ENCODE results near the gene TNFSF8.

Gene TNFSF8

DNA sequence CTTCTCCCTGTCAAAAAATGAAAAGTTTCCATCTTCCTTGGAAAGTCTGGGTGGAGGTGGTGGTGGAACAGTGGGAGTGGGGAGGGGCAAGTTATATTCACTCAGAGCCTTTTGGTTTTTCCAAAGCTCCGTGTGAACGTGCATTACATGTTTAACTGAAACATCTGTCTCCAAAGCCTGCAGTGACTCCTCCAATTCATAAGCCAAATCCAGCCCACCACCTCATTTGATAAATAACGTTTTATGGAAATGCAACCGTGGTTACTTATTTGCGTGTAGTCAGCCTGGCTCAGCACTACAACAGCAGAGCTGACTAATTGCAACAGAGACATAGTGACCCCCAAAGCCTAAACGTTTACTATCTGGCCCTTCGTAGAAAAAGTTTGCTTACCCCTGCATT, 13.9 kb downstream of the TNFSF8 start:
- Histone ChIP-seq H3K27ac (no peak overlapping the region), H3K36me3 (replicated peaks) (no peaks in the 10 kb centered on the region), H3K4me3 (ENCODE audit: low read depth, low read length) (no peak overlapping the region), H3K27me3 (replicated peaks) (no peaks in the 10 kb centered on the region)
- DNase-seq, result no peak
- in situ Hi-C loops (cut with HindIII; ENCODE audit: low pct_ligation_motif_present, low sequenced_read_pairs), result loop anchor here (25.0 kb wide), 1 partner anchor 179 kb away; no protein-coding TSS in a partner anchor
- TF ChIP-seq, protein P1, sequence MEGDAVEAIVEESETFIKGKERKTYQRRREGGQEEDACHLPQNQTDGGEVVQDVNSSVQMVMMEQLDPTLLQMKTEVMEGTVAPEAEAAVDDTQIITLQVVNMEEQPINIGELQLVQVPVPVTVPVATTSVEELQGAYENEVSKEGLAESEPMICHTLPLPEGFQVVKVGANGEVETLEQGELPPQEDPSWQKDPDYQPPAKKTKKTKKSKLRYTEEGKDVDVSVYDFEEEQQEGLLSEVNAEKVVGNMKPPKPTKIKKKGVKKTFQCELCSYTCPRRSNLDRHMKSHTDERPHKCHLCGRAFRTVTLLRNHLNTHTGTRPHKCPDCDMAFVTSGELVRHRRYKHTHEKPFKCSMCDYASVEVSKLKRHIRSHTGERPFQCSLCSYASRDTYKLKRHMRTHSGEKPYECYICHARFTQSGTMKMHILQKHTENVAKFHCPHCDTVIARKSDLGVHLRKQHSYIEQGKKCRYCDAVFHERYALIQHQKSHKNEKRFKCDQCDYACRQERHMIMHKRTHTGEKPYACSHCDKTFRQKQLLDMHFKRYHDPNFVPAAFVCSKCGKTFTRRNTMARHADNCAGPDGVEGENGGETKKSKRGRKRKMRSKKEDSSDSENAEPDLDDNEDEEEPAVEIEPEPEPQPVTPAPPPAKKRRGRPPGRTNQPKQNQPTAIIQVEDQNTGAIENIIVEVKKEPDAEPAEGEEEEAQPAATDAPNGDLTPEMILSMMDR (IDR thresholded peaks at IDR 0.05; ENCODE audit: low read depth, low read length, missing control alignments), result no peak

DNA sequence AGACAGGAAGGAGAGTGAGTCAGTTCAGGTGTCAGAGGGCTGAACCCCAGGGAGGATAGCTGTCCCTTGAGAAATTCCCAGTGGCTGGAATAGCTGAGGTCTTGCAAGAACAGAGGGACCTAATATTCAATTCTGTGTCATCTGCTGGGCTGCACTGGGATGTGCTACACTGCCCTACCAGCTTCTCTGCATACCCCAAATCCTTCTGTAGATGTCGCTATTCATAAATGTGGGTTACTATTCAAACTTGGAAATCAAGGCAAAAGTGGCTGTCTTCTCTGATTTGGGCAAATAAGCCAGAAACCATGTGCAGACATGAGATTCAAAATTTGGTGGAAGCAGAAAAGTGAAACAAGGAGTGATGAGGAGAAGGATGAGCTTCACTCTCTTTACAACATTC, 16.3 kb downstream of the TNFSF8 start:
- no peaks in the 10 kb centered on the region for H3K36me3 ChIP-seq (replicated peaks)
- H3K27ac ChIP-seq, result no peak overlapping the region
- DNase-seq, result no peak
- no peak overlapping the region for H3K4me3 ChIP-seq (ENCODE audit: low read depth, low read length)
- H3K27me3 ChIP-seq (replicated peaks), result no peaks in the 10 kb centered on the region
- in situ Hi-C loops (cut with HindIII; ENCODE audit: low pct_ligation_motif_present, low sequenced_read_pairs), result loop anchor here (25.0 kb wide), 1 partner anchor 177 kb away; no protein-coding TSS in a partner anchor
- TF ChIP-seq, protein P1 (IDR thresholded peaks at IDR 0.05; ENCODE audit: low read depth, low read length, missing control alignments), result peak; percentile 59

DNA sequence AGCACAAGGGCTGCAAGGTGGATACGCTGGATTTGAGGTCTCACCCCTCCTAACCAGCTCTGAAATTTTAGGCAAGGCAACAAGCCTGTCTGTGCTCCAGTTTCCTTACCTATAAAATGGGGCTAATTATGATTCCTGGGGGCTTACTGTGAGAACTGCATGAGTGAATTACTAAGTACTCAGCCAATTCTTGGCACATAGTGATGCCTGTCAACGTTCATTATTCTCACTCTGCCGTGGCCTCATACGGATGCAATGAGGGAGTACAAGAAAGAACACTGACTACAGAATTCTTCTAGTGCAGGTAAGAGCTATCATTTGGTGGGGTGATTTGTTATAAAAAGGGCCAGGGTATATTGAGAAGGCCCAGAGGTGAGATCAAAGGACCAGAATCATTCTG, 16.7 kb downstream of the TNFSF8 start:
- Histone ChIP-seq H3K27ac (no peak overlapping the region), H3K4me3 (ENCODE audit: low read depth, low read length) (no peak overlapping the region), H3K27me3 (replicated peaks) (no peaks in the 10 kb centered on the region), H3K36me3 (replicated peaks) (no peaks in the 10 kb centered on the region)
- DNase-seq, result no peak
- TF ChIP-seq, protein P1 (IDR thresholded peaks at IDR 0.05; ENCODE audit: low read depth, low read length, missing control alignments), result no peak
- in situ Hi-C loops (cut with HindIII; ENCODE audit: low pct_ligation_motif_present, low sequenced_read_pairs), result loop anchor here (25.0 kb wide), 1 partner anchor 176 kb away; no protein-coding TSS in a partner anchor

DNA sequence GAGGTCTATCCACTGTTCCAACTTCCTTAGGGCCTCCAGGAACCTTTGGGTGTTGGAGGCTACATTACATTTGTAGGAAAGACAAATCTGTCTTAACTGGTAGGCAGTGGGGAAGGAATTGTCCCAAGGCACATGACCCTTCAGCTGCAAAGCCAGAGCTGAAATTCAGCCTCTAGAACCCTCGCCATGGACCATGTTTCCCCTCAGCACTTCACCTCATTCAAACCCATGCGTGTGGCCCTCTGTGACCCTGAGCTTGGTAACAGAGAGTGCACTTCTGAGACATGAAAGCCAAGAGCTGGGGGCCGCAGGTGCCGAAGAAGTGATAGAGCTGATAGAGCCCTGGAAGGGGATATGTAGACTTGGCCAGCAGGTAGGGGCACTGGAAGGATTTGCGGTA, 17.2 kb downstream of the TNFSF8 start:
- Histone ChIP-seq H3K4me3 (ENCODE audit: low read depth, low read length) (no peak overlapping the region), H3K27ac (no peak overlapping the region), H3K36me3 (replicated peaks) (no peaks in the 10 kb centered on the region), H3K27me3 (replicated peaks) (no peaks in the 10 kb centered on the region)
- in situ Hi-C loops (cut with HindIII; ENCODE audit: low pct_ligation_motif_present, low sequenced_read_pairs), result loop anchor here (25.0 kb wide), 1 partner anchor 176 kb away; no protein-coding TSS in a partner anchor
- DNase-seq, result no peak
- TF ChIP-seq, protein P1 (IDR thresholded peaks at IDR 0.05; ENCODE audit: low read depth, low read length, missing control alignments), result no peak

DNA sequence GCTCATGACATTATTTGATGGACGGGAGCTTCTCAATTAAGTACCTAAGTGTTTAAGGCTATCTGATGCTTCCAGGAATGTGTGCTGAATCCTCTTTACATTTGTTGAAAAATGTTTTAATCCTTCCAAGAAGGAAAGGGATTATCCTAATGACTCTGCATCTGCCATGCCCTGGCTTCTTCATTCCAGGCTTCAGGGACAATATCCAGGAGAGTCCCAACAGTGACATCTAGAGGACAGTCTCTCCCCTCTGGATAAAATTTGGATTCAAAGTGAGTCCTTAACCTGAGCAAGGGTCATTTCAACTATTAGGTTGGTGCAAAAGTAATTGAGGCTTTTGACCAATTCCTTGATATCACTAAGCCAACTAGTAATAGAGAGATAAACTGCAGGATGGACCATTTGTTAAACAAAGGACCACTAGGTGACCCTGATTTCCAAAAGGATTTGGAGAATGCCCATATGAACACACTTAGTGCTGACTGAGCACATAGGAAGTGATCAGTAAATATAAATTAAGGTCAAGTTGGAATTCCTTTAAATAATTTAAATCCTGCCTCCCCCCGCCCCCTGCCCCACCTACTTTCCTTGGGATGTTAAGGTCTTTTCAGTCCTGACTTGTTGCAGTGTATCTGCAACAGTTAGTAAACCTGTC, 19.1 kb downstream of the TNFSF8 start:
- Histone ChIP-seq H3K36me3 (replicated peaks) (no peaks in the 10 kb centered on the region), H3K27me3 (replicated peaks) (no peaks in the 10 kb centered on the region), H3K4me3 (ENCODE audit: low read depth, low read length) (no peak overlapping the region), H3K27ac (no peak overlapping the region)
- TF ChIP-seq, protein P1 (IDR thresholded peaks at IDR 0.05; ENCODE audit: low read depth, low read length, missing control alignments), result peak; percentile 80
- DNase-seq, result no peak
- in situ Hi-C loops (cut with HindIII; ENCODE audit: low pct_ligation_motif_present, low sequenced_read_pairs), result loop anchor here (25.0 kb wide), 1 partner anchor 174 kb away; no protein-coding TSS in a partner anchor

Measured in brain microvascular endothelial cell (primary cell).